B cell (primary cell): ENCODE results near the gene PPP2R3A. TPM values are rescaled to one million over a fixed set of nuclear protein-coding genes. Genes with fewer than 3 reads are reported as not detected.

ENCODE experiments used
- ATAC-seq: fragments of 200-7000 bp; cut with Tn5 transposase; one replicate; pipeline ENCODE4 v1.10.0; 2021; ENCODE audit warnings: low read depth, mild to moderate bottlenecking, moderate number of reproducible peaks, moderate library complexity
- CTCF ChIA-PET: fragments of 350-600 bp; sonication (Branson Sonifier 250); formaldehyde crosslinking; loops from one replicate; lab custom pipeline; 2021; ENCODE audit warnings: antibody characterized with exemption, inconsistent platforms; lab: Charles Lee
- POLR2A ChIA-PET: fragments of 350-600 bp; sonication (Branson Sonifier 250); formaldehyde crosslinking; loops from one replicate; lab custom pipeline; 2021; ENCODE audit warnings: antibody characterized with exemption; lab: Charles Lee
- DNase-seq: peaks from one replicate; pipeline ENCODE4 v3.0.0; 2013
- H2AFZ ChIP-seq: 2 replicates; pipeline ENCODE4 v1.6.1; 2012; ENCODE audit warnings: mild to moderate bottlenecking, low read depth, low read length; ENCODE audit not compliant: insufficient read depth, poor library complexity, severe bottlenecking
- H3K27ac ChIP-seq, 2 donors: 1 replicate in 1 of 2; 2 replicates in 1 of 2; pipeline ENCODE4 v1.5.1; 2012 to 2013; ENCODE audit warnings: low read length in 2 of 2, mild to moderate bottlenecking in 2 of 2, moderate library complexity in 1 of 2
- H3K27me3 ChIP-seq, 4 experiments: fragments of 200-600 bp in 1 of 4; sonication (generic) in 1 of 4; replicated peaks in 1 of 4; 1 replicate in 2 of 4; 2 replicates in 2 of 4; pipeline versions ENCODE4 v1.6.1 to v1.7.0; 2013 to 2016; ENCODE audit warnings: low read length in 3 of 4, mild to moderate bottlenecking in 2 of 4, mixed read lengths in 1 of 4, moderate library complexity in 1 of 4; ENCODE audit not compliant: insufficient read depth in 4 of 4, control insufficient read depth in 3 of 4; ENCODE audit errors: control extremely low read depth in 1 of 4
- H3K36me3 ChIP-seq, 2 experiments: replicated peaks in 1 of 2; 1 replicate in 1 of 2; 2 replicates in 1 of 2; pipeline versions ENCODE4 v1.6.1 to v1.7.1; 2013; ENCODE audit warnings: low read length in 1 of 2; ENCODE audit not compliant: insufficient read depth in 2 of 2, control insufficient read depth in 1 of 2; ENCODE audit errors: control extremely low read depth in 1 of 2, extremely low read depth in 1 of 2
- H3K4me1 ChIP-seq, 2 donors: fragments of 200-600 bp in 1 of 2; sonication (generic) in 1 of 2; 1 replicate in 1 of 2; 2 replicates in 1 of 2; pipeline versions ENCODE4 v1.5.1 to v1.6.1; 2013 to 2017; ENCODE audit warnings: low read length in 2 of 2; ENCODE audit not compliant: control insufficient read depth in 2 of 2, insufficient read depth in 2 of 2
- H3K4me2 ChIP-seq: replicated peaks from 2 replicates; pipeline ENCODE3; 2012; ENCODE audit warnings: mild to moderate bottlenecking, low read depth, low read length; ENCODE audit not compliant: poor library complexity, severe bottlenecking
- H3K4me3 ChIP-seq, 5 experiments: fragments of 200-600 bp in 1 of 5; sonication (generic) in 1 of 5; 1 replicate in 3 of 5; 2 replicates in 2 of 5; pipeline versions ENCODE4 v1.5.1 to v1.7.0; 2011 to 2016; ENCODE audit warnings: low read length in 4 of 5, mild to moderate bottlenecking in 4 of 5, low read depth in 2 of 5, control low read depth in 1 of 5, moderate library complexity in 1 of 5; ENCODE audit not compliant: insufficient read depth in 1 of 5; ENCODE audit errors: control extremely low read depth in 1 of 5, extremely low read depth in 1 of 5
- H3K79me2 ChIP-seq: fragments of 200-600 bp; sonication (generic); one replicate; pipeline ENCODE4 v1.6.0; 2016; ENCODE audit warnings: low read length; ENCODE audit not compliant: control insufficient read depth, insufficient read depth
- H3K9ac ChIP-seq: fragments of 200-600 bp; sonication (generic); 2 replicates; pipeline ENCODE4 v1.6.1; 2017; ENCODE audit warnings: mild to moderate bottlenecking, low read length, moderate library complexity
- H3K9me3 ChIP-seq, 3 donors: one replicate each; pipeline versions ENCODE4 v1.6.1 to v1.7.1; 2013; ENCODE audit warnings: low read length in 2 of 3; ENCODE audit not compliant: control insufficient read depth in 2 of 3, insufficient read depth in 1 of 3; ENCODE audit errors: control extremely low read depth in 1 of 3
- H4K20me1 ChIP-seq: 2 replicates; pipeline ENCODE4 v1.6.0; 2012; ENCODE audit warnings: mild to moderate bottlenecking, low read length; ENCODE audit not compliant: insufficient read depth, control insufficient read depth, poor library complexity, severe bottlenecking
- H3K27ac Mint-ChIP-seq: one replicate; pipeline ENCODE4 v1.8.0; 2021; ENCODE audit warnings: mixed read lengths
- H3K27me3 Mint-ChIP-seq: one replicate; pipeline ENCODE4 v1.8.0; 2021; ENCODE audit warnings: mixed read lengths
- H3K4me1 Mint-ChIP-seq: one replicate; pipeline ENCODE4 v1.8.0; 2021; ENCODE audit warnings: mixed read lengths
- H3K4me3 Mint-ChIP-seq: one replicate; pipeline ENCODE4 v1.8.0; 2021; ENCODE audit warnings: mixed read lengths
- H3K9me3 Mint-ChIP-seq: one replicate; pipeline ENCODE4 v1.8.0; 2022; ENCODE audit warnings: mixed read lengths; ENCODE audit not compliant: insufficient read depth
- EZH2 ChIP-seq: IDR thresholded peaks from 2 replicates; pipeline ENCODE4 v1.6.1; 2012; ENCODE audit warnings: borderline replicate concordance, low read depth, mild to moderate bottlenecking, moderate library complexity, low read length; ENCODE audit not compliant: insufficient read depth, poor library complexity, severe bottlenecking
- WGBS: methylation state at CpG from one replicate; pipeline ENCODE4 v1.1.5; 2013; ENCODE audit warnings: missing lambda C conversion rate; ENCODE audit not compliant: insufficient coverage; 5-methylcytosine and 5-hydroxymethylcytosine counted together
- intact Hi-C: fragments of 100-400 bp; cut with micrococcal nuclease; formaldehyde crosslinking; loops from one replicate; pipeline ENCODE4 v1.10.0; 2022
- polyA plus RNA-seq: library from polyadenylated mRNA; depleted of rRNA; stranded (reverse); fragments of >200 nt; gene quantifications from 2 replicates; pipeline ENCODE4 v1.2.3, GENCODE V29; 2012
- total RNA-seq, 2 donors: library from RNA; stranded (reverse); fragments of 120-200 nt in 1 of 2; gene quantifications; 1 replicate in 1 of 2; 2 replicates in 1 of 2; pipeline versions ENCODE4 v1.2.3 to v1.2.4, GENCODE V29; 2013 to 2022
- TF ChIP-seq, protein P1 (sequence below): fragments of 200-600 bp; IDR thresholded peaks from one replicate; pipeline ENCODE4 v1.8.0; 2022; ENCODE audit warnings: antibody characterized with exemption, mild to moderate bottlenecking

The PPP2R3A gene
- total and polyA plus RNA-seq, 2 donors (not counting 1 experiment from before 2014, with no cell fraction given): 0.03 to 0.22 TPM

DNA sequence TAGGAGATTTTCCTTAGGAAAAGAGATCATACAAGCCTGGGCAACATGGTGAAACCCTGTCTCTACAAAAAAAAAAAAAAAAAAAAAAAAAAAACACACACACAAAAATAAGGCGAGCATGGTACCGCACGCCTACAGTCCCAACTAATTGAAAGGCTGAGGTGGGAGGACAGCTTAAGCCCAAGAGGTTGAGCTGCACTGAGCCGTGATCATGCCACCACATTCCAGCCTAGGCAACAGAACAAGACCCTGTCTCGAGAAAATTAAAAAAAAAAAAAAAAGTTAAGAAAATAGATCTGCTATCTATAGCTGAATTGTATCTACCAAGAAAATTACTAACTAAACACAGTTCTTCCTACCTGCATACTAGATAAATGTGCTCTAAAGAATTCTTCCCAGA, 223.5 kb downstream of the PPP2R3A start:
- CTCF ChIA-PET: interaction anchor here (0.6 kb wide), 1 partner anchor 543 kb away, joined by 3 read pairs; no protein-coding TSS in a partner anchor

More for the DNA sequence above, 223.5 kb downstream of the PPP2R3A start:
- no peaks in the 10 kb centered on the region for H3K27me3 ChIP-seq
- H3K9ac ChIP-seq: no peak overlapping the region
- no peak overlapping the region for H3K4me3 ChIP-seq
- H3K79me2 ChIP-seq: peaks cover 100% of the 10 kb centered on the region
- no peaks in the 10 kb centered on the region for H3K9me3 ChIP-seq
- intact Hi-C loops: no loop called here
- no peak overlapping the region for H3K27ac ChIP-seq
- H3K4me3 Mint-ChIP-seq: peak overlapping the region; percentile 18
- H3K4me2 ChIP-seq: peak overlapping the region; percentile 22
- H3K27ac Mint-ChIP-seq: no peak overlapping the region
- POLR2A ChIA-PET: interaction anchor here (1.2 kb wide), 1 partner anchor 62 kb away, joined by 4 read pairs; no protein-coding TSS in a partner anchor
- no CpG with 5 or more reads among the region's 5 CpGs for WGBS
- ATAC-seq (no peak), DNase-seq (no peak)
- peaks cover 100% of the 10 kb centered on the region for H4K20me1 ChIP-seq
- H3K9me3 Mint-ChIP-seq: no peaks in the 10 kb centered on the region
- H3K4me1 ChIP-seq: peaks cover 75 to 87% of the 10 kb centered on the region in 2 donors
- no peak for TF ChIP-seq EZH2
- TF ChIP-seq, protein P1, sequence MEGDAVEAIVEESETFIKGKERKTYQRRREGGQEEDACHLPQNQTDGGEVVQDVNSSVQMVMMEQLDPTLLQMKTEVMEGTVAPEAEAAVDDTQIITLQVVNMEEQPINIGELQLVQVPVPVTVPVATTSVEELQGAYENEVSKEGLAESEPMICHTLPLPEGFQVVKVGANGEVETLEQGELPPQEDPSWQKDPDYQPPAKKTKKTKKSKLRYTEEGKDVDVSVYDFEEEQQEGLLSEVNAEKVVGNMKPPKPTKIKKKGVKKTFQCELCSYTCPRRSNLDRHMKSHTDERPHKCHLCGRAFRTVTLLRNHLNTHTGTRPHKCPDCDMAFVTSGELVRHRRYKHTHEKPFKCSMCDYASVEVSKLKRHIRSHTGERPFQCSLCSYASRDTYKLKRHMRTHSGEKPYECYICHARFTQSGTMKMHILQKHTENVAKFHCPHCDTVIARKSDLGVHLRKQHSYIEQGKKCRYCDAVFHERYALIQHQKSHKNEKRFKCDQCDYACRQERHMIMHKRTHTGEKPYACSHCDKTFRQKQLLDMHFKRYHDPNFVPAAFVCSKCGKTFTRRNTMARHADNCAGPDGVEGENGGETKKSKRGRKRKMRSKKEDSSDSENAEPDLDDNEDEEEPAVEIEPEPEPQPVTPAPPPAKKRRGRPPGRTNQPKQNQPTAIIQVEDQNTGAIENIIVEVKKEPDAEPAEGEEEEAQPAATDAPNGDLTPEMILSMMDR: no peak
- H2AFZ ChIP-seq: no peak overlapping the region
- H3K36me3 ChIP-seq: peaks cover 1 to 5% of the 10 kb centered on the region in 2 experiments
- peaks cover 84% of the 10 kb centered on the region for H3K4me1 Mint-ChIP-seq
- H3K27me3 Mint-ChIP-seq: no peaks in the 10 kb centered on the region
